Epidermal melanocyte (primary cell): ENCODE data around the gene MALL.
"Not testable (repeated sequence)": the region's sequence is repeated elsewhere in the genome, so short reads cannot be mapped to it uniquely, and the experiment has no call there.

Experiments
- DNase-seq: peaks from one replicate; pipeline ENCODE4 v3.0.0; 2011; ENCODE audit warnings: low spot score; ENCODE audit not compliant: insufficient read length

MALL gene

GRCh38 chr2:110099471-110100225 lies 16.0 kb downstream of the MALL start:
- DNase-seq: no peak

GRCh38 chr2:110099038-110099425 lies 16.6 kb downstream of the MALL start:
- DNase-seq: no peak

- DNase-seq: no peak
These were observed 18.0 kb downstream of the MALL start for GRCh38 chr2:110097506-110098220.

- no peak for DNase-seq
These were observed 19.5 kb downstream of the MALL start for GRCh38 chr2:110095994-110096633.

GRCh38 chr2:110094884-110095534 lies 20.6 kb downstream of the MALL start:
- DNase-seq: not testable (repeated sequence)

- DNase-seq: not testable (repeated sequence)
These were observed 21.7 kb downstream of the MALL start for GRCh38 chr2:110093924-110094323.

- not testable (repeated sequence) for DNase-seq
These were observed 25.5 kb downstream of the MALL start for GRCh38 chr2:110090164-110090563.

- DNase-seq: not testable (repeated sequence)
These were observed 31.9 kb downstream of the MALL start for GRCh38 chr2:110083757-110084156.

- not testable (repeated sequence) for DNase-seq
These were observed 32.5 kb downstream of the MALL start for GRCh38 chr2:110083162-110083561.

GRCh38 chr2:110078104-110078503 lies 37.5 kb downstream of the MALL start:
- not testable (repeated sequence) for DNase-seq

- DNase-seq: not testable (repeated sequence)
These were observed 39.7 kb downstream of the MALL start for GRCh38 chr2:110075896-110076295.

- not testable (repeated sequence) for DNase-seq
These were observed 45.8 kb downstream of the MALL start for GRCh38 chr2:110069869-110070268.

GRCh38 chr2:110068153-110068552 lies 47.5 kb downstream of the MALL start:
- not testable (repeated sequence) for DNase-seq

GRCh38 chr2:110062332-110062731 lies 53.3 kb downstream of the MALL start:
- not testable (repeated sequence) for DNase-seq

- not testable (repeated sequence) for DNase-seq
These were observed 55.1 kb downstream of the MALL start for GRCh38 chr2:110060550-110060949.

GRCh38 chr2:110059694-110060358 lies 55.8 kb downstream of the MALL start:
- DNase-seq: not testable (repeated sequence)

- DNase-seq: not testable (repeated sequence)
These were observed 56.5 kb downstream of the MALL start for GRCh38 chr2:110059009-110059693.

GRCh38 chr2:110058034-110058433 lies 57.6 kb downstream of the MALL start:
- DNase-seq: not testable (repeated sequence)

GRCh38 chr2:110055819-110056408 lies 59.7 kb downstream of the MALL start:
- DNase-seq: not testable (repeated sequence)
